Tibial nerve (tissue), 4 donors: ENCODE data around the gene ERBB4.

ENCODE experiments used
- EP300 ChIP-seq, 2 donors: sonication (generic); formaldehyde crosslinking; IDR thresholded peaks; one replicate each; pipeline ENCODE4 v1.6.1; 2017; ENCODE audit warnings: antibody characterized with exemption in 2 of 2, mild to moderate bottlenecking in 1 of 2
- POLR2A ChIP-seq, 2 donors: fragments of 450-650 bp; IDR thresholded peaks; one replicate each; pipeline ENCODE4 v1.6.1; 2017; ENCODE audit warnings: antibody characterized with exemption in 2 of 2, mild to moderate bottlenecking in 2 of 2, moderate library complexity in 2 of 2
- TF ChIP-seq, protein P1 (sequence below), 5 experiments: fragments of 200-600 bp in 3 of 5; fragments of 450-650 bp in 2 of 5; sonication (generic) in 3 of 5; IDR thresholded peaks; one replicate each; pipeline ENCODE4 v1.5.1; 2016 to 2019; ENCODE audit warnings: antibody characterized with exemption in 5 of 5, mild to moderate bottlenecking in 3 of 5, moderate library complexity in 2 of 5

DNA sequence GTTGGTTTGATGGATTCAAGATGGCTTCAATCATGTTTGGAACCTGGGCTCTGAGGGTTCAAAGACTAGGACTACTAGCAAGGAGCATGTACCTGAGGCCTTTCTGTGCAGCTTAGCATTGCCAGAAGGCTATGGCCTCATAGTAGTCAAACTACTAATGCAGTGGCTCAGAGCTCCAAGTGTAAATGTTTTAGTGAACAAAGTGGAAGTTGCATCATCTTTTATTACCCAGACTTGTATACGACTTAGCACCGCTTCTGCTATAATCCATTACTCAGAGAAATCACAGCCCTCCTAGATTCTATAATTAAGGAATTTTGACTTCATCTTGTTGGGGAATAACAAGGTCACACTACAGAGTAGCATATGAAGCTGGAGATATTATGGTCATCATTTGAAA is 210.5 kb downstream of the ERBB4 start:
- TF ChIP-seq EP300 (IDR thresholded peaks at IDR 0.05), result no peak
- TF ChIP-seq, protein P1, sequence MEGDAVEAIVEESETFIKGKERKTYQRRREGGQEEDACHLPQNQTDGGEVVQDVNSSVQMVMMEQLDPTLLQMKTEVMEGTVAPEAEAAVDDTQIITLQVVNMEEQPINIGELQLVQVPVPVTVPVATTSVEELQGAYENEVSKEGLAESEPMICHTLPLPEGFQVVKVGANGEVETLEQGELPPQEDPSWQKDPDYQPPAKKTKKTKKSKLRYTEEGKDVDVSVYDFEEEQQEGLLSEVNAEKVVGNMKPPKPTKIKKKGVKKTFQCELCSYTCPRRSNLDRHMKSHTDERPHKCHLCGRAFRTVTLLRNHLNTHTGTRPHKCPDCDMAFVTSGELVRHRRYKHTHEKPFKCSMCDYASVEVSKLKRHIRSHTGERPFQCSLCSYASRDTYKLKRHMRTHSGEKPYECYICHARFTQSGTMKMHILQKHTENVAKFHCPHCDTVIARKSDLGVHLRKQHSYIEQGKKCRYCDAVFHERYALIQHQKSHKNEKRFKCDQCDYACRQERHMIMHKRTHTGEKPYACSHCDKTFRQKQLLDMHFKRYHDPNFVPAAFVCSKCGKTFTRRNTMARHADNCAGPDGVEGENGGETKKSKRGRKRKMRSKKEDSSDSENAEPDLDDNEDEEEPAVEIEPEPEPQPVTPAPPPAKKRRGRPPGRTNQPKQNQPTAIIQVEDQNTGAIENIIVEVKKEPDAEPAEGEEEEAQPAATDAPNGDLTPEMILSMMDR (IDR thresholded peaks at IDR 0.05), result no peak
- TF ChIP-seq POLR2A (IDR thresholded peaks at IDR 0.05), result no peak
